ENCODE data around the gene DCDC2.
"Not testable (repeated sequence)": the region's sequence is repeated elsewhere in the genome, so short reads cannot be mapped to it uniquely, and the experiment has no call there.

DCDC2 gene

GRCh38 chr6:24142733-24143132, 215.1 kb downstream of the DCDC2 start:
- H3K4me3 ChIP-seq; H3K9me3 ChIP-seq; in situ Hi-C loops (cut with MboI; ENCODE audit: low sequenced_read_pairs); H3K36me3 ChIP-seq (replicated peaks); DNase-seq (ENCODE audit: low spot score in 2 of 2); H3K27me3 ChIP-seq (ENCODE audit: low read depth); H3K4me1 ChIP-seq: not testable (repeated sequence)

GRCh38 chr6:24140591-24140990, 217.3 kb downstream of the DCDC2 start:
- H3K36me3 ChIP-seq (replicated peaks) = no peaks in the 10 kb centered on the region
- in situ Hi-C loops (cut with MboI; ENCODE audit: low sequenced_read_pairs) = no loop called here
- no peaks in the 10 kb centered on the region for H3K4me1 ChIP-seq
- no peaks in the 10 kb centered on the region for H3K27me3 ChIP-seq (ENCODE audit: low read depth)
- no peak overlapping the region for H3K4me3 ChIP-seq
- no peaks in the 10 kb centered on the region for H3K9me3 ChIP-seq
- DNase-seq (ENCODE audit: low spot score in 2 of 2) = no peak

GRCh38 chr6:24139639-24140038, 218.2 kb downstream of the DCDC2 start:
- H3K9me3 ChIP-seq = no peaks in the 10 kb centered on the region
- no peak overlapping the region for H3K4me3 ChIP-seq
- in situ Hi-C loops (cut with MboI; ENCODE audit: low sequenced_read_pairs) = no loop called here
- no peaks in the 10 kb centered on the region for H3K36me3 ChIP-seq (replicated peaks)
- no peaks in the 10 kb centered on the region for H3K4me1 ChIP-seq
- no peak for DNase-seq (ENCODE audit: low spot score in 2 of 2)
- H3K27me3 ChIP-seq (ENCODE audit: low read depth) = no peaks in the 10 kb centered on the region

- no peaks in the 10 kb centered on the region for H3K27me3 ChIP-seq (ENCODE audit: low read depth)
- H3K4me1 ChIP-seq = no peaks in the 10 kb centered on the region
- H3K36me3 ChIP-seq (replicated peaks) = no peaks in the 10 kb centered on the region
- no peaks in the 10 kb centered on the region for H3K9me3 ChIP-seq
- DNase-seq (ENCODE audit: low spot score in 2 of 2) = no peak
- in situ Hi-C loops (cut with MboI; ENCODE audit: low sequenced_read_pairs) = no loop called here
- H3K4me3 ChIP-seq = no peak overlapping the region
Observed at GRCh38 chr6:24139080-24139479, 218.8 kb downstream of the DCDC2 start.

GRCh38 chr6:24131751-24132150, 226.1 kb downstream of the DCDC2 start:
- Histone ChIP-seq H3K9me3 (no peaks in the 10 kb centered on the region), H3K4me3 (no peak overlapping the region), H3K4me1 (no peaks in the 10 kb centered on the region), H3K36me3 (replicated peaks) (no peaks in the 10 kb centered on the region), H3K27me3 (ENCODE audit: low read depth) (no peaks in the 10 kb centered on the region)
- DNase-seq (ENCODE audit: low spot score in 2 of 2) = no peak
- in situ Hi-C loops (cut with MboI; ENCODE audit: low sequenced_read_pairs) = no loop called here

GRCh38 chr6:24127316-24127715, 230.5 kb downstream of the DCDC2 start:
- no peak overlapping the region for H3K4me3 ChIP-seq
- no peaks in the 10 kb centered on the region for H3K27me3 ChIP-seq (ENCODE audit: low read depth)
- DNase-seq (ENCODE audit: low spot score in 2 of 2) = no peak
- no peaks in the 10 kb centered on the region for H3K4me1 ChIP-seq
- in situ Hi-C loops (cut with MboI; ENCODE audit: low sequenced_read_pairs) = no loop called here
- no peaks in the 10 kb centered on the region for H3K36me3 ChIP-seq (replicated peaks)
- no peaks in the 10 kb centered on the region for H3K9me3 ChIP-seq

- Histone ChIP-seq H3K27me3 (ENCODE audit: low read depth) (no peaks in the 10 kb centered on the region), H3K4me1 (no peaks in the 10 kb centered on the region), H3K9me3 (no peaks in the 10 kb centered on the region), H3K4me3 (no peak overlapping the region), H3K36me3 (replicated peaks) (no peaks in the 10 kb centered on the region)
- DNase-seq (ENCODE audit: low spot score in 2 of 2) = peak; percentile 13 to 70
- in situ Hi-C loops (cut with MboI; ENCODE audit: low sequenced_read_pairs) = no loop called here
Observed at GRCh38 chr6:24126586-24127192, 231.2 kb downstream of the DCDC2 start.

- in situ Hi-C loops (cut with MboI; ENCODE audit: low sequenced_read_pairs) = no loop called here
- H3K36me3 ChIP-seq (replicated peaks) = no peaks in the 10 kb centered on the region
- no peak within 1 kb of the TSS for H3K4me3 ChIP-seq
- peak; percentile 5 to 64 for DNase-seq (ENCODE audit: low spot score in 2 of 2)
- H3K27me3 ChIP-seq (ENCODE audit: low read depth) = no peaks in the 10 kb centered on the region
- no peaks in the 10 kb centered on the region for H3K9me3 ChIP-seq
- no peaks in the 10 kb centered on the region for H3K4me1 ChIP-seq
Observed at GRCh38 chr6:24125980-24126379, 231.9 kb downstream of the DCDC2 start, which contains the start of gene NRSN1. Gene NRSN1 (plus strand): TSS chr6:24126215. CDS start chr6:24134328, 8,113 bp downstream.

- no peaks in the 10 kb centered on the region for H3K36me3 ChIP-seq (replicated peaks)
- in situ Hi-C loops (cut with MboI; ENCODE audit: low sequenced_read_pairs) = no loop called here
- no peaks in the 10 kb centered on the region for H3K27me3 ChIP-seq (ENCODE audit: low read depth)
- H3K4me3 ChIP-seq = no peak overlapping the region
- no peak for DNase-seq (ENCODE audit: low spot score in 2 of 2)
- no peaks in the 10 kb centered on the region for H3K9me3 ChIP-seq
- H3K4me1 ChIP-seq = no peaks in the 10 kb centered on the region
Observed at GRCh38 chr6:24122139-24122538, 235.7 kb downstream of the DCDC2 start.
